GM20431 (cell line): ENCODE measurements around the gene FAT2.

Experiments used
- in situ Hi-C: fragments of 300-500 bp; cut with MseI, MboI; formaldehyde crosslinking; loops from one replicate; pipeline ENCODE4 v1.15.0; 2020; ENCODE audit warnings: low sequenced_read_pairs; ENCODE audit not compliant: unreplicated experiment

The FAT2 gene

DNA sequence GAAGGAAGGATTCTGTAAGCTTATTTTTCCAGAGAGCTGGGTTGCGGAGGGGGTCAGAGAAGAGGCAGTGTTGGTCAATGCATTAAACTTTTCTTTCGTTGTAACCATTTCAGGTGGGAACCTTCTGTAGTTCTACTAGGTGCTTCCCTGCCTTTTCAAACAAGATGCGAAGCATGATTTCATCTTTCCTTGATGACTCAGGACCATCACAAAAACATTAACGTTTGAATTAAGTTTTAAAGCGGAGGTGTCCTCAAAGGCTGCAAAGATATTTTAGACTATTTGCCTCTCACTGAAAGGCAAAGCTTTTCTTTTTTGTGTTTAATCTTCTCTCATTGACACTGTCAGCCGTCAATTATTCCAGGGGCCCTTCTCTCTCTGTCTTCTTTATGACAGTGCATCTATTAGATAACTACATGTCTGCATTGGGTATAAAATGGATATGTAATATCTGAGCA, 26.3 kb upstream of the FAT2 start:
- in situ Hi-C loops, result no loop called here

- in situ Hi-C loops, result no loop called here
Measured at GRCh38 chr5:151615431-151615830, 24.3 kb upstream of the FAT2 start.

DNA sequence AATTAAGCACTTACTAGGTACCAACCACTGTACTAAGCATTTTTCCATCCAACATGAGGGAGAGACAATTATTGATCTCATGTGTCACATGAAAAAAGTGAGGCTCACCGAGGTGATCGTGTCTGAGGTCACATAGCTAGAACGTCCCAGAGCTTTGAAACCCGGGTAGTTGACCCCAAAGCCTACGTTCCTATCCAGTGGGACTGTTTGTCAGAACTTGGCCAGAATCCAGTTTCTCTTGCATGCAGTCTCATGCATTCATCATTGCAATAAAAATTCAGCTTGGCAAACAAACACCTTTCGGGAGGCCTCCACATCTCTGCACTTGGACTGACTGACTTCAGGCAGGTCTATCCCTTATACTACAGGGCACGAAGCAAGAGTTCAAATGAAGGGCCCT, 23.4 kb upstream of the FAT2 start:
- in situ Hi-C loops, result no loop called here

DNA sequence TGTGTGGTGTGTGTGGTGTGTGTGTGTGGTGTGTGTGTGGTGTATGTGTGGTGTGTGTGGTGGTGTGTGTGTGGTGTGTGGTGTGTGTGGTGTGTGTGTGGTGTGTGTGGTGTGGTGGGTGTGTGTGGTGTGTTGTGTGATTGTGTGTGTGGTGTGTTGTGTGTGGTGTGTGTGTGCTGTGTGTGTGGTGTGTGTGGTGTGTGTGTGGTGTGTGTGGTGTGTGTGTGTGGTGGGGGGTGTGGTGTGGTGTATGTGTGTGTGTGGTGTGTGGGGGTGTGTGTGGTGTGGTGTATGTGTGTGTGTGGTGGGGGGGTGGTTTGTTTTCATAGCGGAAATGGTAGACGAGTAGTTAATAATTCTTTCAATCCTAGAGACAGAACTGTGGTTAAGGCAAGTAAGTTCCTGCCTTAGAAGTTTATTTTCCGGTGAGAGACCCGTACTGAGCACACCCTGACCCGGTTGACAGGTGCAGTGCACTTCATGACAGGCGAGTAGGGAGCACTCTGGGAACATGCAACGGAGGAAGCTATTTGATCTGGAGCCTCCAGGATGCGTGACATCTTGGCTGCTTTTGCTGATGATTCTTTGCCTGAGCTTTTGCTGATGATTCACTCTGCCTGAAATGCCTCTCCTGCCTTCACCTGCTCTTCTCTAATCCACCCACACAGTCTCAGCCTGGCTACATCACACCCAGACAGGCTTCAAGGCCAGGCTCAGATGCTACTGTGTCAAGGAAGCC, 21.7 kb upstream of the FAT2 start:
- in situ Hi-C loops, result no loop called here

GRCh38 chr5:151611127-151611775, 20.1 kb upstream of the FAT2 start:
- in situ Hi-C loops, result no loop called here

GRCh38 chr5:151608522-151608921, 17.4 kb upstream of the FAT2 start:
- in situ Hi-C loops, result no loop called here

DNA sequence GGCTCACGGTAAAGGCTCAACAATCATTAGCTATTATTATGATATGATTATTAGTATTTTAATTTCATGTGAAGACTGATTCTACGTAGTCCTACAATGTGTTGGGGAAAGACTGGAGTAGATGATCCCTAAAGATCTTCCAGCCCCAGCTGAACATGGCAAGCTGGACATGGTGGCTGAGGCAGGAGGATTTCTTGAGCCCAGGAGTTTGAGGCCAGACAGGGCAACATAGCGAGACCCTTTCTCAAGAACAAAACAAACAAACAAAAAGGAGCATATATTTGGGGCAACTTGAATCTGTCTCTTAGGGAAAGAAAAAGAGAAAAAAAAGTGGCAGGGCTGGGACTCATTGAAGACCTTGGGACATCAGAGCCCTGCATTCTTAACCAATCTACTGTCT, 16.2 kb upstream of the FAT2 start:
- in situ Hi-C loops, result no loop called here

GRCh38 chr5:151605559-151605958, 14.4 kb upstream of the FAT2 start:
- in situ Hi-C loops, result no loop called here

GRCh38 chr5:151602806-151603205, 11.7 kb upstream of the FAT2 start:
- in situ Hi-C loops, result no loop called here

GRCh38 chr5:151601391-151601790, 10.3 kb upstream of the FAT2 start:
- in situ Hi-C loops, result no loop called here

DNA sequence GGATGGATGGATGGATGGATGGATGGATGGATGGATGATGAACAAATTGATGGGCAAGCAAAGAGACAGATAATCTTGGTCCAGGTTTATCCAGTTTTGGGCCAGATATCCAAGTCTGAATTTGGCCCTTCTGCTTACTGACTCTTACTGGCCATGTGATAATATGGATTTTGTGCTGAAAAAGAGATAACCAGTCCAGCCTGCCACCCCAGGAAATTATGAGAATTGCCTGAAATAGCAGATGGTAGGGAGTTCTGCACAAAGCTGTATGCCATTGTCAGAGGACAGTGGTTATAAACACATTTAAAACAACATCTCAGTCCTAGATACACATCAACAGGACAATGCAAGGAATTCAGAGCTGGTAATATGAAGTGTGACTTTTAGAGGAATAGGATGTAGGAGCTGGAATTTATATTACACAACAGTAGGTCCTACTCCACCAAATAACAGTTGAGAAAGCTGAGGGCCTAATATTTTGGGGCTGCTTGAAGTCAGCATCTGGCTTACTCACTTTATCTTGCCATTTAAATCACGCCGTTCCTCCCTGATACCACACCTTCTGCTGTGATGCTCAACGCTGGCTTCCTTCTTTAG, 9.0 kb upstream of the FAT2 start:
- in situ Hi-C loops, result no loop called here

DNA sequence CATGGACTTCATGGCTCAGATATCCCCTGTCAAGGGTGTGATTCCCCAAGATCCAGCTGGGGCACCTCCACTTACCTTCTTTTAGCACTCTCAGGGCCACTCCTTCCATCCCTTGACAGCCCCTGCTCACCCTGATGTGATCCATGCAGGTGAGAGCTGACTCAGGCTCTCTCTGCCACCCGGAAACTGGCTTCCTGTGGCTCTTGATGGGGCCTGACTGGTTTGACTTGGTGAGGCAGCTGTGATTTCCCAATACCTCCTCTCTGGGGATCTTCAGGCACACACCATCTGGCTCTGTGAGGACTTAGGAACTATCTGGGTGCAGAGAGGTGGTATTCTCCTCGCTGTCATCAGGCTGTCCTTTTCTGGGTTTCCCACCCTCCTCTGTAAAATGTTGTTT, 7.9 kb upstream of the FAT2 start:
- in situ Hi-C loops, result no loop called here

GRCh38 chr5:151598549-151598948, 7.4 kb upstream of the FAT2 start:
- in situ Hi-C loops, result no loop called here

- in situ Hi-C loops, result no loop called here
Measured at GRCh38 chr5:151597749-151598148, 6.6 kb upstream of the FAT2 start.

GRCh38 chr5:151596828-151597539, 5.9 kb upstream of the FAT2 start:
- in situ Hi-C loops, result no loop called here

DNA sequence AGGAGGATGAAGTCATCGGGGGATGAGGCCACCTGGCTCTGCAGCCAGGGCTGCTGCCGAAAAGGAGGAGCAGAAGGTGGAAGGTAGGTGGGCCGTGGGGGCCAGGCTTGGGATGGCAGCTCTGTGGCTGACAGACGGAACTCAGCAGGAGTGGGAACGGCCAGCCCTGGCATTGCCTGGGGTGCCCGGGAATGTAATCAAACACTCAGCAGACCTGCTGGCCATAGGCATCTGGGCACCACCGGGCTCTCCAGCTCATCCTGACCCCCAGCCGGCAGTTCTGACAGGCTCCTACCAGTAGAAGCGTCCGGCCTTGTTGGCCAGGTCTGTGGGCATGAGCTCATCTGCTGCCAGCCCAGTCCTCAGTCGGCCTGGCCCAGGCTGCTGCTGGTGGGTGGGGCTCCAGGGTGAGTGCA, 4.3 kb upstream of the FAT2 start:
- in situ Hi-C loops, result no loop called here

GRCh38 chr5:151592855-151593408, 1.8 kb upstream of the FAT2 start:
- in situ Hi-C loops, result no loop called here

- in situ Hi-C loops, result no loop called here
Measured at GRCh38 chr5:151589878-151590570, 1.1 kb downstream of the FAT2 start.

- in situ Hi-C loops, result no loop called here
Measured at GRCh38 chr5:151587796-151588555, 3.2 kb downstream of the FAT2 start.
